Purkinje cell (primary cell): Measurements from ENCODE around the gene GNB4. TPM values are rescaled to one million over a fixed set of nuclear protein-coding genes. Genes with fewer than 3 reads are reported as not detected.

Experiments used
- polyA plus RNA-seq: library from polyadenylated mRNA; unstranded; fragments of >200 nt; fragmentation: Nextera tagmentation; gene quantifications from 2 replicates; pipeline ENCODE4 v1.2.1, GENCODE V29; 2014

Gene GNB4
- polyA plus RNA-seq, result 2.2 and 4.8 TPM in 2 replicates

DNA sequence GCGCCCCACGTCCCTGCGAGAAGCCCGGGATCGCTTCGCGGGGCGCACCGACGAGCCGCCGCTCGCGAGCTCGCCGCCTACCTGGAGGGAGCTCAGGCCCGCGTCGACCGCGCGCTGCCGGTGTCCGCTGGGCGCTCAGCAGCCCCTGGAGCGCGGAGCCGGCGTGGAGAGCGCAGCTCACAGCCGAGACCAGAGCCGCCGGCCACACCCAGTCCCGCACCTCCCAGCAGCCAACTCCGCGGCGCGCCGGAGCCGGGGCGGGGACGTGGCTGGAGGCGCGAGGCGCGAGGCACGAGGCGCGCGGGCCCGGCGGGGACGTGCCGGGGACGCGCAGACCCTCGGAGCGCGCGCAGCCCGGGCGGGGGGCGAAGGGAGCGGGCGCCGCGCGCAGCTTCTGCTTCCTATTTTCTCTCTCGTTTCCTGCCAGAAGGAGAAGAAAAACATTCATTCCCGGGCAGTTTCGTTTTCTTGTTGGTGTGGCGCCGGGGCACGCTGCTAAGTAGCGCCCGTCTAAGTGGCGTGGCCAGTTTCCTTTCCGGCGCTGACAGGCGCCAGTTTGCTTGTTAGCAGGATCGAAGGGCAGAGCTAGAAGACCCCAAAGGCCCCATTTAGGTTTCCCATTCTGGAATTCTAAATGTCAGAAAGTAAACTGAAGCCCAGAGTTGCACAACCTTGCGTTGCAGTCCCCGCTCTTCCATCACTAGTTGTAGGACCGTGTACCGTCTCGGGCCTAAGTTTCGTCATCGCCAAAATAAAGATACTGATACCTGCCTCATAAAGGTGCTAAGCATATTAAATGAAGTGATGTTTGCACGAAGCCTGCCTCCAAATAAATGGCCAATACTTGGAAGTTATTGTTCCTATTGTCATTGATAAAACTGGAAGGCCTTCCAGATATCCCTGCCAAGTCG lies at the start of gene GNB4:
Gene GNB4, minus strand, starts transcription at position 206 of the 911 bp plus-strand sequence. CDS start 25,270 bp downstream, outside the sequence.

DNA sequence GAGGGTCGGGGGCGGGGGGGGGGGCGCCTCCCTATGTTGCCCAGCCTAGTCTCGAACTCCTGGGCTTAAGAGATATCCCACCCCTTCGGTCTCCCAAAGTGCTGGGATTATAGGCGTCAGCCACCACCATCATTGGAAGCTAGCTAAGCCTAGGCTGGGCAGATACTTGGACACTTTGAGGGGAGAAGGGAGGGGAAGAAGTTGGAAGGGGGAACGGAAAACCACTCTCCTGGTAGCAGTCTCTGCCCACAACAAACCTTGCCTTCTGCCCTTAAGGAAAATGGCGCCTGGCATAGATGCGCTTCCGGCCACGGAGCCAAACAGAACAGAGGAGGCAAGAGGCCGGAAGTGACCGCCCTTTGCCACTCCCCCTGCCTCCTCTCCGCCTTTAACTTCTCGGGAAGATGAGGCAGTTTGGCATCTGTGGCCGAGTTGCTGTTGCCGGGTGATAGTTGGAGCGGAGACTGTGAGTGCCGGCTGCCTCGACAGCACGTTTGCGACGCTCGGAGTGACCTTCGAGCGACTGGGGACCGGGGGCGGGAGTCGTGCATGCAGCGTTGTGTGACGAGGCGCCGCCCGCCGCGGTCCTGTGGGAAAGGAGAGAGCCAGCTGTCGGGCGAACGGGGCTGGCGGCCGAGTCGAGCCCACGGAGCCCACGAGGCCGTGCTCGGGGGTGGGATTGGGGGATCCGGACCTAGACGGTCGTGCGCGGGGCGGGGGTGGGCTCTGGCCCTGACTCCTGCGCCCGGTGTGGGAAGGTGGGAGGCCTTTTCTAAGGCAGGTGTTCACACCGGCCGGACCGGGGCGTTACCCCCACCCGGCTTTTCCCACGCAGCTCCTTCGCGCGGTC lies 103.7 kb downstream of the GNB4 start, which contains the start of gene MFN1:
Gene MFN1, plus strand, starts transcription at position 365 of the 850 bp plus-strand sequence. CDS start 1,143 bp downstream, outside the sequence.

Other genes with a start within 250 kb of the GNB4 start
- 17.1 and 24.6 TPM in 2 replicates for gene KCNMB3, start 200.4 kb downstream of the GNB4 start, polyA plus RNA-seq
- gene ZNF639, start 128.4 kb downstream of the GNB4 start, polyA plus RNA-seq, result 12.4 and 13.1 TPM in 2 replicates
- 25.9 and 27.7 TPM in 2 replicates for gene MFN1, start 103.8 kb downstream of the GNB4 start, polyA plus RNA-seq
- gene ACTL6A, start 111.5 kb upstream of the GNB4 start, polyA plus RNA-seq, result 10.2 and 10.5 TPM in 2 replicates
- gene MRPL47, start 153.2 kb upstream of the GNB4 start, polyA plus RNA-seq, result 207 and 261 TPM in 2 replicates
- 394 and 473 TPM in 2 replicates for gene NDUFB5, start 153.3 kb upstream of the GNB4 start, polyA plus RNA-seq
- gene USP13, start 201.6 kb upstream of the GNB4 start, polyA plus RNA-seq, result 4.0 and 4.8 TPM in 2 replicates